NCI-H1694 (cell line): ENCODE data around the gene CTNNB1.

Experiments used
- DNase-seq: peaks from one replicate; lab custom pipeline; 2025; lab: John Stamatoyannopoulos, UW

The CTNNB1 gene

DNA sequence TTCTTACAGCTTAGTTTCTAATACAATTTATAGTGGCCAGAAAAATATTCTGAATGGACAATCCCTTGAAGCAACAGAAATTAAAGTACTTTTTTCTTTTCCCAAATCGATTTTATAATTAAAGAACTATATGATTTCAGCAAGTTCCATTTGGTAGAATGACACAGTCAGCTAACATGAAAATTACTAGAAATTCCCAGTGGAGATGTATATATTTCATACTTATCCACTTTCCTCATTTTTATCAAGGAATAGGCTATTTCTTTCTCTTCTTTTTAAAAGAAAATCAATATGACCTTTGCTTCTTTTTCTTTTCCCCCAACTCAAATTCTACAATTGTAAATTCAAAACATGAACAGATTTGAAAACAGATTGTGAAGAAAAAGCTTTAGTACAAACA, 6.4 kb upstream of the CTNNB1 start:
- no peak for DNase-seq

DNA sequence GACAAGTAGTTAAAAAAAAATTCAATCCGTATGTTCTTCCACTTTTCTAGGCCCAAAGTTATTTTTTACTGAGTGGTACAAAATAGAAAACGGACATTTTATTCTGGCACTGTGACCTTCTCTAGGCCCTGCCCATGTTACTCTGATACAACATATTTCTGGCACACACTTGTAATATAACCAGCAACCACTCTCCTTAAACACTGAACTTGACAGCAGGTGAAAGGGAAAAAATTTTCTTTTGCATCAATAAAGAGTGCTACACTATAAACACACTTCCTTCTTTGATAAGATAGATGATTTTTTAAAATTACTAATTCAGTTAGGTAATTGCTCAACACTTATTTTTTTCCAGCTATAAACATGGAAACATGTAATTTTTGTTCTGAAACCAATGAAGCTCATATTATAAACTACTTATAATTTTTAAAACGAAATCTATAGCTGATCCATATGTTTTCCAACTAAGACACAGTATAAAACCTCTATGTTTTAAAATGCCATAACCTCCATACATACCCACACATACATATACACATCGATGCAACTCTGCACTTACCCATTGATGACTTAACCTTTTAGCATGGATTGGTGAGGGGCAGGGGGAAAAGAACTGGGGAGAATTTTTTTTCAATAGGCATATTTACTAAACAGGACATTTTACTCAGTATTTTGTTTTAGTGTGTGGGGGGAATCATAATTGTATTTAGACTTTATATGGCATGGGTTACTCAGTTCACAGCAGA, 5.3 kb upstream of the CTNNB1 start:
- no peak for DNase-seq

DNA sequence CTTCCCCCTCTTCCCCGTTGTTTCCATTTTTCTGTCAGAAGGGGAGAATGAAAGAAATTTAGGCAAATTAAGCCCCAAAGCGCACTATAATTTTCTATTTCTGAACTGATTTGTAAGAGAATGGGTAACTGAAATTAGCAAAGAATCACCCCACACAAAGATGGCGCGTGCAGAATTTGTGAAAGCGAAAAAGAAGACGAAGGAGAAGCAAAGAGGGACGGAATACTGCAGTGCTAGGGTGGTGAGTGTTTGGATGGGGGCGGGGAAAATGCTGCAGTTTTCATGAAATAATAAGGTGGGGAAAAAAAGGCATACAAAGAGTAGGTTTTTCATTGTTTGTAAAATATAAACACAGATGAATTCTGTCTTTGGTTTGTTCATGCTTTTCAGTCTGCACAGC, 4.6 kb upstream of the CTNNB1 start:
- DNase-seq, result no peak

DNA sequence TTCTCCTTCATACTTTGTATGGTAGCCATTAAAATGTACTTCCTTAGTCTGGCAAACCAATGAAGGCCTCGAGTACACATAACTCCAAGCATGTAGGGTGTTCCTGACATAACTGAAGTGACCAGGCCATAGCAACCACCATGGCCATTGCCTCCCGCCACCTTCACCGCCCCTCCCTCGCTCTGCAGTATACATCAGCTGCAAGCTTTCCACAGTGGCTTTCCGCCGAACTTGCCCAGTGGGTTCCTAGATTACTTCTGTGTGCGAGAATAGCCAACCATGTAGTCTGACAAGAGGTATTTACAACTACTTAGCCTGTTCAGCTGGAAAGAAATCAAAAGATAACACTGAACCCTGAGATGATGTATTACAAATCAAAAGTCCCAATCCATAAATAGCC, 3.4 kb upstream of the CTNNB1 start:
- no peak for DNase-seq

DNA sequence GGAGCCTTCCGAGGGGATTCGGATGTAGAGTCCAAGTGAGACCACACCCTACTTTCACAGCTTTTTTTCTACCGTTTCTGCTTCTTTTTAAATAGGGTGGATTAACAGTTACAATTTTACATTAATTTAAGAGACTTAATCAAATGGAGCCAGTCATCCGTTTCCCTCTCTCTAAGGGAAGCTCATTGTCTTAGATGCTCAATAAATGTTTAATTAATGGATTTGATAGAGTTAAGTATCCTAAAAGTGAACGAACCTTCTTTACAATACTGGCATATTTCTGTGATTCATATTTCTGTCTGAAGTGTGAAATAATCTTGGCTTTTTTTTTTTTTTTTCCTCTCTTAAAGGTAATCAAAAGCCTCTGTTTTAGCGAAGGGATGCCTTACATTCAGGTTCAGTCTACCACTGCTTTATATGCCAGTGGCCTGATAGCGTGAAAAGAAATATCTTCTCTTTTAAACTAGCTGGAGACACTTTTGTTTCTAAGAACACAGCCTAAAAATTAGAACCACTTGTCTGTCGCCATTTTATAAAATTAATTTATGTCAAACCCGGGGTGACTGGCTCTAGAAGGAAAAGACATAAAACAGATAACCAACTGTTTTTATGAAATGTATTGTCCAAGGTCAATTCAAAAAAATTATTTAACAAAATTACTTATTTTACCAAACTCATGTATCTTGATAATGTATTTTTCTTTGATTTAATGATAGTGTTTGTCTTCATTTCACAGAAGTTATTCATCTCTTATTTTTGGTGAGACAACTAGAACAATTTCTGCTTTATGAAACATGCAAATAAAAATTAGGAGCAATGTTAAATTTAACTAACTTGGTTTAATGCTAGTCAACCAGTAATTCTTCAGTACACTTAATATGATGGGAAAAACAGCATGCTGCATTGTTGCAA, 2.5 kb upstream of the CTNNB1 start:
- DNase-seq, result no peak

DNA sequence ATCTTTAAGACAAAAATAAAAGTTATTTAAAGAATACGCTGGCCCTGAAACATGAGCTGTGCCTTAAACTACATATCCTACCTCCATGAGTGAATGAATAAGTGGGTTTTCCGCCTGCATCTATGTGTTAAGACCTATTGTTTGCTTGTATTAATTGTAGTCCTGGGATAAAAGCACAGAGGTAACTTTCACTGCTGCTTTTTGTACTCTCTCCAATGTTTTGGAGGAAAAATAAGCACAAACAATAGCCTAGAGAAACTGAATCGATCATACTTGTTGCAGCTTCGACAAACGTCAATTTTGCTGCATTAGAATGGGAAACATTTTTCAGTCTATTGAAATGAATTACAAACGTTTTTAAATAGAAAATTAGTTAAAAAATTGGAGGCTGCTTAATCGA, 1.3 kb upstream of the CTNNB1 start:
- DNase-seq, result no peak

- no peak for DNase-seq
Observed at GRCh38 chr3:41198526-41198925, 779 bp upstream of the CTNNB1 start.

GRCh38 chr3:41199866-41200668, 762 bp downstream of the CTNNB1 start:
- DNase-seq, result no peak

DNA sequence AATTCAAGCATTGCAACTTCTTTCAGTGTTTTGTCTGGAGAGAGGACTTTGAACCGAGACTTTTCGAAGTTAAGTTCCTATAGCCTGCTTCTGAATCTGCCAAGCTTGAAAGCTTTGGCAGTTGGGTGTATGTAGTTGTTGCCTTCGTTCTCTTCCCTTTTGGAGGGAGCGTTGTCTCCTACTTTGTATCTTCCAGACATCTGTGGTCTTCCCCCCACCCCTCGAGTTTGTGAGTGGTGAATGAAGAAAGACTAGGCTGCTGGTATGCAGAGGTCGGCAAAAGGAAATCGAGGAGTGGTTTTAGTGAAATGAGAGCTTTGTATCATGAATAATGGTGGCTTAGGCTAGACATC, 1.3 kb downstream of the CTNNB1 start:
- DNase-seq, result no peak

- DNase-seq, result no peak
Observed at GRCh38 chr3:41202075-41202833, 2.9 kb downstream of the CTNNB1 start.

DNA sequence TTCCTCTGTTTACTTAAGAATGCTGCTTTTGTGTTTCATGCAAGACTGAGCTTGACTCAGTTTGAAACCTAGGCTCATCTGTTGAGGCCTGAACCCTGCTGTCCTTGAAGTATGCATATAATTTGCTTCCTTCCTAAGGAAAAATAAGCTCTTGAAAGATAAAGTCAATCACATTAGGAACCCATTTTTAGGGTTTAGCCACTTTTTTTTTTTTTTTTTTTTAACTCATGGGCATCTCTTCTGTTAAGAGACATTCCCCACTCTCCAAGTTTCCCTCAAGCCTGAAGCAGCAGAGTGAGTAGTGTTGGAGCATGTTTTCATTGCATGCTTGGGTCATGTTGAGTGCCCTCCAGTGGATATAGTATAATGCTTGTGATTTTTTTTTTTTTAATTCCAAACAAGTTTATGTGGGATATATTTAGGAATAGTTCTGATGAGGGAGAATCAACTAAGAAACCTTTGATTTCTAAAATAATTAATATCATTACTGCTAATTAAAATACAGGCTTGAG, 3.6 kb downstream of the CTNNB1 start:
- DNase-seq, result no peak

- DNase-seq, result no peak
Observed at GRCh38 chr3:41204369-41204768, 5.1 kb downstream of the CTNNB1 start.

DNA sequence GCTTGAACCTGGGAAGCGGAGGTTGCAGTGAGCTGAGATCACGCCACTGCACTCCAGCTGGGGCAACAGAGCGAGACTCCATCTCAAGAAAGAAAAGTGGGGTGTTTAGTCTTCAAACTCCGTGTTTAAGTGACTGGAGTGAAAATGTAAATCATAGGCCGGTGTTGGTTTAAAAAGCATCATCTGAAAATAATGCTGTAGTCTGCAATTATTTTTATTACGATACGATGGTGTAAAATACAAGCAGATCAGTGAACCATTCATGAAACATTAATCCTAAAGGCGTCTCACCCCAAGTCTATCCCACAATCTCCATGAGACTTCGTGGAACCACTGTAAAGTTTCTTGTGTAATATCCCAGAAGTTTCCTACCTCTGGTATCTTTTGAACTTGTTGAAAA, 6.3 kb downstream of the CTNNB1 start:
- no peak for DNase-seq

DNA sequence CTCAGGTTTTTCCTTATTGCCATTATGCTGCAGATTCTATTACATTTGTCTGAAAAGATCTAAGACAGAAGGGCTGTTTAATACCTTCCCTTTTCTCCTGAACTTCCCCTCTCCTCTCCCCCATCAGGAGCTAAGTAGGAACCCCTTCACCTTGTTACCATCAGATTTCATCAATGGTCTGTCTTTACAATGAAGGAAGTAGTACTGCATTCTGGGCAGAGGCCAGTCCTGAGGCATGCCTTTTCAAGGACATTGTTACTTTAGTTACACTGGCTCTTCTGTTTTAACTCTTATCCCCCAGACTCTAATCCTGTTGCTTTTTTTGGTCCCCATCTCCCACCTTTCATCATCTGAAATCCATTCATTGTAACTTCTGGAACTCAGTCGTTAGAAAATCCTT, 8.1 kb downstream of the CTNNB1 start:
- DNase-seq, result no peak

- DNase-seq, result no peak
Observed at GRCh38 chr3:41208507-41209220, 9.4 kb downstream of the CTNNB1 start.

GRCh38 chr3:41209646-41210045, 10.3 kb downstream of the CTNNB1 start:
- DNase-seq, result no peak

GRCh38 chr3:41210966-41211365, 11.7 kb downstream of the CTNNB1 start:
- no peak for DNase-seq

GRCh38 chr3:41212088-41212487, 12.8 kb downstream of the CTNNB1 start:
- DNase-seq, result no peak

DNA sequence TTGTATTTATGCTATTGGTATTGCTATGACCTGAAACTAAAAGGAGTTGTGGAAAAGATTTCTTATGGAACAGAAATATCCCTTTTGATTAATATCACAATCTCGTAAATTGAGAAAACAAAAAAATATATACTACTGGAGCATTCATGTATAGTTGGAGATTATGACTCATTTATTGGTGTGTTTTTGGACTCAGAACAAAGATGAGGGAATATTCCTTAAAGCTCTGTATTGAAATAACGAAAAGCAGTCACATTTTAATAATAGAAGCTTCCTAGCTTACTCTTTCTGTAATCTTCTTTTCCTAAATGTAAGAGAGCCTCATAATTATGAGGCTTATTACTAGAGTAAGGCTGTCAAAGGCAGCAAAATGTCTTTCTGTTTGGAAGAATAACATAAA, 14.3 kb downstream of the CTNNB1 start:
- DNase-seq, result no peak

- DNase-seq, result no peak
Observed at GRCh38 chr3:41216422-41216821, 17.1 kb downstream of the CTNNB1 start.

GRCh38 chr3:41216993-41217392, 17.7 kb downstream of the CTNNB1 start:
- no peak for DNase-seq
